Fibroblast of lung (primary cell): Measurements from ENCODE around the gene BCL11A. TPM values are rescaled to one million over a fixed set of nuclear protein-coding genes. Genes with fewer than 3 reads are reported as not detected.

Experiments
- DNase-seq, 2 donors: peaks; one replicate each; pipeline versions ENCODE4 v3.0.0 to v3.0.0-alpha.2; 2010; ENCODE audit warnings: low read depth in 2 of 2
- H2AFZ ChIP-seq: 2 replicates; pipeline ENCODE4 v1.5.1; 2012; ENCODE audit warnings: low read length, control low read depth, inconsistent platforms
- H3K27ac ChIP-seq: 2 replicates; pipeline ENCODE4 v1.5.1; 2011; ENCODE audit warnings: low read length, control low read depth; ENCODE audit not compliant: insufficient read depth
- H3K27me3 ChIP-seq: 2 replicates; pipeline ENCODE4 v1.5.1; 2011; ENCODE audit warnings: mild to moderate bottlenecking, low read length; ENCODE audit not compliant: control insufficient read depth, insufficient read depth
- H3K36me3 ChIP-seq: 2 replicates; pipeline ENCODE4 v1.5.1; 2011; ENCODE audit warnings: low read length; ENCODE audit not compliant: control insufficient read depth, insufficient read depth
- H3K4me1 ChIP-seq: 2 replicates; pipeline ENCODE4 v1.5.1; 2011; ENCODE audit warnings: low read length; ENCODE audit not compliant: control insufficient read depth, insufficient read depth; ENCODE audit errors: extremely low read depth
- H3K4me2 ChIP-seq: 2 replicates; pipeline ENCODE4 v1.5.1; 2011; ENCODE audit warnings: low read length, control low read depth; ENCODE audit not compliant: insufficient read depth; ENCODE audit errors: extremely low read depth
- H3K4me3 ChIP-seq, 4 experiments: fragments of 200-600 bp in 1 of 4; sonication (generic) in 1 of 4; replicated peaks in 1 of 4; 2 replicates each; pipeline ENCODE4 v1.5.1; 2011 to 2016; ENCODE audit warnings: low read length in 4 of 4, low read depth in 3 of 4, mild to moderate bottlenecking in 3 of 4, control low read depth in 2 of 4, inconsistent platforms in 1 of 4, mixed read lengths in 1 of 4; ENCODE audit not compliant: insufficient read depth in 1 of 4; ENCODE audit errors: control extremely low read depth in 1 of 4
- H3K79me2 ChIP-seq: 2 replicates; pipeline ENCODE4 v1.5.1; 2012; ENCODE audit warnings: mild to moderate bottlenecking, low read length, inconsistent platforms; ENCODE audit not compliant: control insufficient read depth, insufficient read depth
- H3K9ac ChIP-seq: 2 replicates; pipeline ENCODE4 v1.5.1; 2011; ENCODE audit warnings: mild to moderate bottlenecking, low read length, control low read depth; ENCODE audit not compliant: insufficient read depth
- H3K9me3 ChIP-seq: 2 replicates; pipeline ENCODE4 v1.5.1; 2012; ENCODE audit warnings: low read depth, low read length; ENCODE audit not compliant: control insufficient read depth, insufficient read depth
- H4K20me1 ChIP-seq: 2 replicates; pipeline ENCODE4 v1.5.1; 2011; ENCODE audit warnings: low read length; ENCODE audit not compliant: control insufficient read depth, insufficient read depth; ENCODE audit errors: extremely low read depth
- CTCF ChIP-seq, 2 donors: IDR thresholded peaks in 1 of 2; conservative IDR thresholded peaks in 1 of 2; 1 replicate in 1 of 2; 2 replicates in 1 of 2; pipeline ENCODE4 v1.5.1; 2011 to 2012; ENCODE audit warnings: low read length in 2 of 2, control low read depth in 1 of 2, inconsistent platforms in 1 of 2, low read depth in 1 of 2, mild to moderate bottlenecking in 1 of 2
- EZH2 ChIP-seq: IDR thresholded peaks from 2 replicates; pipeline ENCODE4 v1.5.1; 2012; ENCODE audit warnings: low read length, control low read depth, mild to moderate bottlenecking; ENCODE audit errors: missing control alignments
- polyA plus RNA-seq, 2 donors: library from polyadenylated mRNA; depleted of rRNA in 1 of 2; stranded (reverse) in 1 of 2; unstranded in 1 of 2; fragments of >200 nt; gene quantifications; 2 replicates each; pipeline ENCODE4 v1.2.1, GENCODE V29; 2011 to 2012; ENCODE audit warnings: missing spikeins in 1 of 2
- total RNA-seq: library from RNA; depleted of rRNA; stranded (reverse); fragments of >200 nt; gene quantifications from 2 replicates; pipeline ENCODE4 v1.2.1, GENCODE V29; 2014

The BCL11A gene
- total and polyA plus RNA-seq, 2 donors (not counting 1 experiment from before 2014, with no cell fraction given): 0.09 to 0.17 TPM

DNA sequence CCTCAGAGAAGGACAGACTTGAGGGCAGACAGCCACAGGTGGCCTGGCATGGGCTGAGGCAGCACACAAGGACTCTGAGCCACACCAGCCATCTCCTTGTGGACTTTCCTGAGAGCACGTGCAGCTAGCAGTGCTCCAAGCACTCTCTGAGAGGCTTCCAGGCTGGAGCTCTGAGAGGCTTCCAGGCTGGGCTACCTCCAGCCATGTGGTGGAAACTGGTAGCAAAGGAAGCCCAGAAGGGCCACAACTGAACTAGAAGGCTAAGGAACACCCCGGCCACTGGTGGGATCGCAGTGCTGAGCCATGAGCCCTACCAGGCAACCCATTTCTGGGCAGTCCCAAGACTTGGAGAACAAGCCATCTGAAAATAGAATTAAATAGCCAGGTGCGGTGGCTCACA, 39.5 kb downstream of the BCL11A start:
- Histone ChIP-seq H3K36me3 (no peaks in the 10 kb centered on the region), H3K27me3 (no peaks in the 10 kb centered on the region), H4K20me1 (no peaks in the 10 kb centered on the region), H2AFZ (no peak overlapping the region), H3K4me3 (no peak overlapping the region), H3K4me1 (peaks cover 2% of the 10 kb centered on the region), H3K27ac (no peak overlapping the region), H3K9me3 (no peaks in the 10 kb centered on the region), H3K9ac (no peak overlapping the region), H3K4me2 (no peak overlapping the region), H3K79me2 (no peaks in the 10 kb centered on the region)
- TF ChIP-seq EZH2 (no peak), CTCF (conservative IDR thresholded peaks at IDR 0.05 in 1 of 2, IDR thresholded peaks at IDR 0.05 in 1 of 2; ENCODE audit: low read depth in 1 of 2, low read length in 2 of 2) (no peak)
- no peak for DNase-seq

DNA sequence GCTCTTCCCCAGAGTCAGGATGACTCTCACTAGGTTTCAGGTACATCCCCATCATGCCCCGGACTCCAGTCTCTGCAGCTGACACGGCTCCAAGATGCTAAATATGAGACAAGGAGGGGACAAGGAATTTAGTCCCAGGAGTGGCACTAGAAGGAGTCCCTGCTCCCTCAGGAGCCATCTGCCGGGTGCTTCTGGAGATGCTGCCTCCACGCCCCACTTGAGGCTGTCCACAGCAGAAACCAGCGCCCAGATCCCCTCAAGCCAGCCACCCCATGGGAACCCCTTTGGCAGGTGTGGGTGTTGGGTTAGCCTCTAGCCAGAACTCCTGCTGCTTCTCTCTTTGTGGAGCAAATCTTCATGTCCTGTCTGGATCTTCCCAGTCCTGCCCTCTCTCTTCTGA, 40.3 kb downstream of the BCL11A start:
- TF ChIP-seq CTCF (conservative IDR thresholded peaks at IDR 0.05 in 1 of 2, IDR thresholded peaks at IDR 0.05 in 1 of 2; ENCODE audit: low read depth in 1 of 2, low read length in 2 of 2) (no peak), EZH2 (no peak)
- Histone ChIP-seq H3K36me3 (no peaks in the 10 kb centered on the region), H3K27me3 (no peaks in the 10 kb centered on the region), H3K79me2 (no peaks in the 10 kb centered on the region), H3K27ac (no peak overlapping the region), H3K4me3 (no peak overlapping the region), H3K9ac (no peak overlapping the region), H3K4me2 (no peak overlapping the region), H3K4me1 (peaks cover 2% of the 10 kb centered on the region), H4K20me1 (no peaks in the 10 kb centered on the region), H3K9me3 (no peaks in the 10 kb centered on the region), H2AFZ (no peak overlapping the region)
- DNase-seq: no peak

GRCh38 chr2:60512641-60513040, 40.8 kb downstream of the BCL11A start:
- Histone ChIP-seq H3K9me3 (no peaks in the 10 kb centered on the region), H4K20me1 (no peaks in the 10 kb centered on the region), H3K4me3 (no peak overlapping the region), H2AFZ (no peak overlapping the region), H3K4me1 (peaks cover 2% of the 10 kb centered on the region), H3K27ac (no peak overlapping the region), H3K9ac (no peak overlapping the region), H3K36me3 (no peaks in the 10 kb centered on the region), H3K4me2 (no peak overlapping the region), H3K79me2 (no peaks in the 10 kb centered on the region), H3K27me3 (no peaks in the 10 kb centered on the region)
- TF ChIP-seq CTCF (conservative IDR thresholded peaks at IDR 0.05 in 1 of 2, IDR thresholded peaks at IDR 0.05 in 1 of 2; ENCODE audit: low read depth in 1 of 2, low read length in 2 of 2): no peak
- no peak for TF ChIP-seq EZH2
- DNase-seq: peak in 1 of 2 donors; percentile 38
